GM21526 (cell line): Measurements from ENCODE around the gene INHA.

Experiments used
- ATAC-seq: cut with Tn5 transposase; IDR thresholded peaks from one replicate; pipeline ENCODE4 v1.9.1; 2021; ENCODE audit warnings: moderate library complexity; ENCODE audit not compliant: unreplicated experiment, low FRiP score

Gene INHA

GRCh38 chr2:219557320-219557719 is 14.8 kb upstream of the INHA start:
- ATAC-seq: no peak

- ATAC-seq: no peak
These were observed 14.0 kb upstream of the INHA start for GRCh38 chr2:219557791-219558785.

GRCh38 chr2:219559156-219559915 is 12.8 kb upstream of the INHA start:
- ATAC-seq: no peak

- ATAC-seq: no peak
These were observed 11.8 kb upstream of the INHA start for GRCh38 chr2:219560037-219560892.

GRCh38 chr2:219560893-219561178 is 11.3 kb upstream of the INHA start:
- ATAC-seq: no peak

GRCh38 chr2:219561179-219562048 is 10.7 kb upstream of the INHA start:
- ATAC-seq: no peak

- ATAC-seq: no peak
These were observed 9.8 kb upstream of the INHA start for GRCh38 chr2:219562049-219563020.

GRCh38 chr2:219563271-219563928 is 8.7 kb upstream of the INHA start:
- no peak for ATAC-seq

- no peak for ATAC-seq
These were observed 6.7 kb upstream of the INHA start for GRCh38 chr2:219565130-219566080.

- ATAC-seq: no peak
These were observed 5.5 kb upstream of the INHA start for GRCh38 chr2:219566640-219567039.

GRCh38 chr2:219567131-219567530 is 5.0 kb upstream of the INHA start:
- no peak for ATAC-seq

- no peak for ATAC-seq
These were observed 4.2 kb upstream of the INHA start for GRCh38 chr2:219567791-219568361.

GRCh38 chr2:219569041-219569440 is 3.1 kb upstream of the INHA start:
- ATAC-seq: no peak

GRCh38 chr2:219569635-219570034 is 2.5 kb upstream of the INHA start:
- ATAC-seq: no peak

- no peak for ATAC-seq
These were observed 1.8 kb upstream of the INHA start for GRCh38 chr2:219570194-219570923.

GRCh38 chr2:219570924-219571310 is 1.2 kb upstream of the INHA start:
- no peak for ATAC-seq
